ENCODE data around the gene GLRA1.
"Not testable (repeated sequence)": the region's sequence is repeated elsewhere in the genome, so short reads cannot be mapped to it uniquely, and the experiment has no call there.

Gene GLRA1

GRCh38 chr5:151822141-151822540 lies 102.5 kb downstream of the GLRA1 start:
- DNase-seq (ENCODE audit: extremely low read depth in 1 of 2, low read depth in 1 of 2), result no peak

DNA sequence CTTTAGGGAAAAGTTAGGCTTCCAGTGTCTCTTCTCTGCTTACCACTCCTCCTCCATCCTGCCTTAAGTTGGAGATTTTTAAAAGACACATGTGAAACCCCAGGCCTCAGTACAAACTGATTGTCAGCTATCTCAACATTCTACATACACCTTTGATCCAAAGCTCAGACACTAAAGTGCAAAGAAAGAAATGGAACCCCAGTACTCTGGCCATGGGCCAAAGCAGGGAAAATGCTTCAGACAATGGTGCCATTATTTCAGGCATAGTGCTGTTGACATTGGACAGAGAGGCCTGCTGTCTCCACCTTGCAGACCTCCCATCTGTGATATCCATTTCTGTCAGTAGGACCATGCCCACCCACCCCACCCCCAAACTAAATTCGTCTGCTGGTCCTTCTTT lies 103.7 kb downstream of the GLRA1 start:
- DNase-seq (ENCODE audit: extremely low read depth in 1 of 2, low read depth in 1 of 2), result no peak

DNA sequence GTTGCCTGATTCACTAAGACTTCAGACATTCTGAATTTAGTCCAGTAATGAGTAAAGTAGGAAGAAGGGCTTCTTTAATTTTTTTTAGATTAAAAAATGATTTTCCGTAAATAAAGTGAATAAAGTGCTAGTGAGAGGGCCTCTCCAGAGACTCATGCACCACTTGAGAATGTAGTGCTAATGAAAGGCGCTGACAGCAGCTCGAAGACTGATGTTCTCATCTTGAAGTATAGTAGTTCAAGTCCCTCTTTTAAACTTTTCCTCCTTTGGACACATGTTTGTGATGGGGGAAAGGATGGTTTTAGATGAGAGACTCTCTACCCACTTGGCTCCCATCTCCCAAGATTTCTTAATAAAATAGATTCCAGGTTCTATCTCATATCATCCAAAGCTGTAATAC lies 104.4 kb downstream of the GLRA1 start:
- DNase-seq (ENCODE audit: extremely low read depth in 1 of 2, low read depth in 1 of 2), result no peak

- no peak for DNase-seq (ENCODE audit: extremely low read depth in 1 of 2, low read depth in 1 of 2)
Observed at GRCh38 chr5:151819830-151820229, 104.8 kb downstream of the GLRA1 start.

DNA sequence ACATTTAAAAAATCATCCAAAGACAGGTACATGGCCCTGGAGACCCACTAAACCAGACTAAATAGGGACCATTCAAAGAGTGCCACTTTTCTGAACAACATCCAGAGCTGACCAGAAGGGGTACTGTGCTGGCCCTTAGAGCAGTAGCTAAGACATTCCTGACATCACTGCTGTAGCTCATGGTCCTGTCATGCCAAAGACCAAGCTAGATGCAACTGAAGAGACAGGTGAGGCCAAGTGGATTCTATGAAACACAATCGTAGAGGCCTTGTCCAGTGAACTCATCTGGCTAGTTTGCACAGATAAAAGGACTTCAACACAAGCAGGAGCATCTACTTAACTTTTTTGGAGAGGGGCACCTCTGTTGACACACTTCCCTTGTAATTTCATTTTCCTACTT lies 109.6 kb downstream of the GLRA1 start:
- no peak for DNase-seq (ENCODE audit: extremely low read depth in 1 of 2, low read depth in 1 of 2)

DNA sequence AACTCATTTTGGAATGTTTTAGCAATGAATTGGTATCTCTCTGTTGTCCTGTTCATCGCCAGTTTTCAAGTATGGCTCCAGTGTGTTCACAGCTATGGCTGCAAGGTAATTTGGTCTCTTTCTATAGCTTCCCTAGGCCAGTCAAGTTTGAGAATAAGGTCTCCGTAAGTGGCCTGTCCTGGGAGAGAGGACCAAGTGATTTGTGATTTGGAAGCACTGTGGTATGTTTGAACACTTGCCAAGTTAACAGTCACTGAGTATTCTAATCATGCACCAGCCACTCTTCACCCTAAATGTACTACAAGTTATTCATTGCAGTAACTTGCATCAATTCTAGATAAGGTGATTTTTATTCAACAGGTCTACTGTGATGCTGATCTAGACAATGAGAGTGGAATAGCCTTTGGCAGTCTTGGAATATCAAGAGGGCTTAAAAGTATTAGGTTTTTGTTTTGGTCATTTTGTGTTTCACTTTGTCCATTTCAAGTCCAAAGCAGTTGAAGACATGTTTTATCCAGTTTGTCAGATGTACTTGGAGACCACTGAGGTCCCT lies 111.8 kb downstream of the GLRA1 start:
- no peak for DNase-seq (ENCODE audit: extremely low read depth in 1 of 2, low read depth in 1 of 2)

GRCh38 chr5:151811593-151812321 lies 112.9 kb downstream of the GLRA1 start:
- DNase-seq (ENCODE audit: extremely low read depth in 1 of 2, low read depth in 1 of 2), result no peak

DNA sequence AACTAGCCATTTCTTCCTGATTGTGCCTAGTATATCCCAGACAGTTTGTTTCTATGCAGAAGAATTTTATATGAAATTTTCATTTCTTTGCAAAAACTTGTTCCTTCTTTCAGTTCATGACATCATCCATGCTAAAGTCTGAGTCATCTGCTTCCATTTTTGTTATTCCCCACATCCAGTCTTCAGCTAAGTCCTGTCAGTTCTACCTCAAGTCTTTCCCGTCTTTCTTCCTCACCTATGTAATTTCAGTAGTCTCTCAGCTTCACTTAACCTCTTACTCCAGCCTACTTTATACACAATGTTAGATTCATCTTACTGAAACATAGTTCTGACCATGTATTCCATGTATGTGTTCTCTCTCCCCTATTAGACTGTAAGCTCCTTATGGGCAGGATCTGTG lies 113.8 kb downstream of the GLRA1 start:
- no peak for DNase-seq (ENCODE audit: extremely low read depth in 1 of 2, low read depth in 1 of 2)

DNA sequence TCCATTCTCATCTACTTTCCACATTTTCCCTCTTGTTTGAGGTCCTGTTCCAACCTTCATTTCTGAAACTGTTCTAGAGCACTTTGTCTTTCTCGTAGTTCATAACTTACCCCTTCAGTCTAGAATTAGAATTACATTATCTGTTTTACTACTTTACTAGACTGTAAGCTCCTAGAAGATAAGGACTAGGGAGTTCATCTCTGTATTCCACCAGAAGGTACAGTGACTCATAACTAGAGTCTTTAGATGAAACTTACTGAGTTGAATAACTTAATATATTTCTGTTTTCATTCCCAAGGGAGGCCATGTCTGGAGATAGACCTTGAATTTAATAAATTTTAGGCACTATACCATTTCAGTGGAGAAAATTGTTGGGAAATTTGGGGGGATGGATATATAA lies 114.2 kb downstream of the GLRA1 start:
- DNase-seq (ENCODE audit: extremely low read depth in 1 of 2, low read depth in 1 of 2), result no peak

- no peak for DNase-seq (ENCODE audit: extremely low read depth in 1 of 2, low read depth in 1 of 2)
Observed at GRCh38 chr5:151808451-151809169, 116.0 kb downstream of the GLRA1 start.

- DNase-seq (ENCODE audit: extremely low read depth in 1 of 2, low read depth in 1 of 2), result no peak
Observed at GRCh38 chr5:151805414-151806223, 119.0 kb downstream of the GLRA1 start.

- DNase-seq (ENCODE audit: extremely low read depth in 1 of 2, low read depth in 1 of 2), result no peak
Observed at GRCh38 chr5:151800532-151800931, 124.1 kb downstream of the GLRA1 start.

- no peak for DNase-seq (ENCODE audit: extremely low read depth in 1 of 2, low read depth in 1 of 2)
Observed at GRCh38 chr5:151799407-151799806, 125.2 kb downstream of the GLRA1 start.

DNA sequence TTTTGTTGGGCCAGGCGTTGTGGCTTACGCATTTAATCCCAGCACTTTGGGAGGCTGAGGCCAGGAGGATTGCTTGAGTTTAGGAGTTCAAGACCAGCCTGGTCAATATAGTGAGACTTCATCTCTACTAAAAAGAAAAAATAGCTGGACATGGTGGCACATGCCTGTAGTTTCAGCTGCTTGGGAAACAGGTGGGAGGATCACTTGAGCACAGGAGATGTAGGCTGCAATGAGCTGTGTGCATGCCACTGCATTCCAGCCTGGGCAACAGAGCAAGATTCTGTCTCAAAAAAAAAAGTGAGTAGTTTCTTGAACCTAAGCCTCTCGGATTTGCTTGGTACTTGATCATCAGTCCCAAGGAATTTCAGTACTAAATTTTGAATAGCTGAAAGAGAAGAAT lies 126.0 kb downstream of the GLRA1 start:
- DNase-seq (ENCODE audit: extremely low read depth in 1 of 2, low read depth in 1 of 2), result no peak

DNA sequence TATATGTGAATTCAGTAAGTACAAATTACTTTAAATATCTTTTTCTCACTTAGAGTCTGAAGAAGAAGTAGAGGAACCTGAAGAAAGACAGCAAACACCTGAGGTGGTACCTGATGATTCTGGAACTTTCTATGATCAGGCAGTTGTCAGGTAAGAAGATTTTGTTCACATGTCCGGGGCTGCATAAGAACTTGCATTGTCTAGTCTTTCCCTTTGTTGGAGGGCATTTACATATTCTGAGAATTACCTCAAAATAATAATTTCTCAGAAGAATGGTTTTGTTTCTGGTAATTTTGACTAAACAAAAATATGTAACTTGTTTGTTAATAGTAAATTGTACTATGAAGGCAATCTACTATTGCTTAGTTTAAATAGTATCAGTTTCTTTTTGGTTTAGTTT lies 129.2 kb downstream of the GLRA1 start:
- no peak for DNase-seq (ENCODE audit: extremely low read depth in 1 of 2, low read depth in 1 of 2)

DNA sequence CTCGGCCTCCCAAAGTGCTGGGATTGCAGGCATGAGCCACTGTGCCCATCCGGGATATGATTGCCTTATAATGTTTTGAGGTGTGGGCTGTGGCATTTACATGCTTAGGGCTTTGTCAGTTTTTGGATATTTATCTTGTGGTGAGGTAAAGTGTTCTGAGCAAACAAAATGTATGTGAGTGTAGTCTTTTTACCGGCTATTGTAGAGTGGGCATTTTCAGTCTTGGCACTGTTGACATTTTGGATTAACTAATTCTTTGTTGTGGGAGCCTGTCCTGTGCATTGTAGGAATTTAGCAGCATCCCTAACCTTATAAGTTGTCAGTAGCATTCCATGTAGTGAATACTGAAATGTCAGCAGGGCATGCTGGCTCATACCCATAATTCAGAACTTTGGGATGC lies 131.3 kb downstream of the GLRA1 start:
- DNase-seq (ENCODE audit: extremely low read depth in 1 of 2, low read depth in 1 of 2), result no peak

DNA sequence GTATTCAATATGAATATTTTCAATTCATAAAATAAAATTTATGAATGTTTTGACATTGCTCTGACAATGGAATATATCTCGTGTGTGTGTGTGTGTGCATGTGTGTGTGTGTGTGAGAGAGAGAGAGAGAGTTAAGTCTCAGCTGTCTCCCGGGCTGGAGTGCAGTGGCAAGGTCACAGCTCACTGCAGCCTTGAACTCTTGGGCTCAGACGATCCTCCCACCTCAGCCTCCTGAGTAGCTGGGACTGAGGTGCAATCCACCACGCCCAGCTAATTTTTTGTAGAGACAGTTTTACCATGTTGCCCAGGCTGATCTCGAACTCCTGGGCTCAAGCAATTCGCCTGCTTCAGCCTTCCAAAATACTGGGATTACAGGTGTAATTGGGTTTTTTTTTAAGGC lies 136.8 kb downstream of the GLRA1 start:
- DNase-seq (ENCODE audit: extremely low read depth in 1 of 2, low read depth in 1 of 2), result no peak

DNA sequence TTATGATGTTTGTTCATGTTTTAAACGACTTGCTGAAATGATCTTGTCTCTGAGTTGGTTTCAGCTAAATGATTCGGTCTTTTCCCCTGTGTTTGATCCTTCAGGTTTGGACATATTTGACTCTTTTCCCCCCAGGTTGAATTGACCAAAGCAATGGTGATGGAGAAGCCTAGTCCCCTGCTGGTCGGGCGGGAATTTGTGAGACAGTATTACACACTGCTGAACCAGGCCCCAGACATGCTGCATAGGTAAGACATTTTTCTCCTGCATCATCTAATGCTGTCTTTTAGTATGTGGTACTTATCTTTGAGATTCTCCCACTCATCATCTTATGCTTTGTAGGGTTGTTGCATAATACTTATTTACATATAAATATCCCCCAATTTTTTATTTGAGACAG lies 138.2 kb downstream of the GLRA1 start:
- no peak for DNase-seq (ENCODE audit: extremely low read depth in 1 of 2, low read depth in 1 of 2)

GRCh38 chr5:151784141-151784540 lies 140.5 kb downstream of the GLRA1 start:
- no peak for DNase-seq (ENCODE audit: extremely low read depth in 1 of 2, low read depth in 1 of 2)

DNA sequence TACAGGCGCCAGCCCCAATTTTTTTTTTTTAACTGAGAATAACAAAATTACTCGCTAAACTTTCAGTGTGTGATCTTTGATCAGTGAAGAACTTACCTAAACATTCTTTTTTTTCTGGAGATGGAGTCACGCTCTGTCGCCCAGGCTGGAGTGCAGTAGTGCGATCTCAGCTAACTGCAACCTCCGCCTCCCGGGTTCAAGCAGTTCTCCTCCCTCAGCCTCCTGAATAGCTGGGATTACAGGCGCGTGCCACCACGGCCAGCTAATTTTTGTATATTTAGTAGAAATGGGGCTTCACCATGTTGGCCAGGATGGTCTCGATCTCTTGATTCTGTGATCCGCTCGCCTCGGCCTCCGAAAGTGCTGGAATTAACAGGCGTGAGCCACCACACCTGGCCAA lies 141.0 kb downstream of the GLRA1 start:
- not testable (repeated sequence) for DNase-seq (ENCODE audit: extremely low read depth in 1 of 2, low read depth in 1 of 2)

DNA sequence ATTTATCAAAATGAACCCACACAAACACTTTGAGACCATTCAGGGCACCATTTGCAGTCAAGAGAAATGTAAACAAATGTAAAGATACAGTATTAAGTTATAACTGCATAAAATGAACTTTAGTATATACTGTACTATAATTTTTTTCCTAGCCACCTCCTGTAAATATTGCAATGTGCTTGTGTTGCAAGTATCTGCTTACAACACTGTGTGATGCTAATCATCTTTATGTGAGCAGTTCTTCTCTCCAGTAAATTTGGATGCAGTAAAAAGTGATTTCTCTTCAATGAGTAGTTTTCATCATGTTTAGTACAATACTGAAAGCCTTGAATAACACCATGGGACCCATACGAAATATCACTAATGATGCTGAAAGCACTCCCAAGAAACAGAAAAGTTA lies 143.4 kb downstream of the GLRA1 start:
- no peak for DNase-seq (ENCODE audit: extremely low read depth in 1 of 2, low read depth in 1 of 2)

All from stimulated activated CD8-positive, alpha-beta memory T cell treated with anti-CD3 and anti-CD28 coated beads, Interleukin-7, amount 100 ng/mL, for 48 hours (primary cell).